Testis (tissue), 2 donors: ENCODE measurements around the gene ZMYM2.

ENCODE experiments used
- CTCF ChIP-seq, 3 experiments: fragments of 450-650 bp in 2 of 3; fragments of 200-600 bp in 1 of 3; sonication (generic) in 1 of 3; IDR thresholded peaks; one replicate each; pipeline ENCODE4 v1.5.1; 2016 to 2019; ENCODE audit warnings: antibody characterized with exemption in 3 of 3, mild to moderate bottlenecking in 2 of 3, moderate library complexity in 1 of 3
- POLR2A ChIP-seq: fragments of 450-650 bp; IDR thresholded peaks from one replicate; pipeline ENCODE4 v1.6.1; 2017; ENCODE audit warnings: antibody characterized with exemption, mild to moderate bottlenecking, moderate library complexity

- TF ChIP-seq CTCF (IDR thresholded peaks at IDR 0.05), result no peak
- TF ChIP-seq POLR2A, result no peak
Observed at GRCh38 chr13:20124303-20124702, 165.8 kb downstream of the ZMYM2 start.
